HK-2 (cell line): ENCODE data around the gene CEP57L1.
A peak's percentile ranks its signal among the peaks of the same experiment; 100 is the strongest.
"Not testable (repeated sequence)": the region's sequence is repeated elsewhere in the genome, so short reads cannot be mapped to it uniquely, and the experiment has no call there.

Experiments
- DNase-seq: peaks from one replicate; pipeline ENCODE4 v3.0.0-alpha.2; 2018; ENCODE audit not compliant: unreplicated experiment

CEP57L1 gene

DNA sequence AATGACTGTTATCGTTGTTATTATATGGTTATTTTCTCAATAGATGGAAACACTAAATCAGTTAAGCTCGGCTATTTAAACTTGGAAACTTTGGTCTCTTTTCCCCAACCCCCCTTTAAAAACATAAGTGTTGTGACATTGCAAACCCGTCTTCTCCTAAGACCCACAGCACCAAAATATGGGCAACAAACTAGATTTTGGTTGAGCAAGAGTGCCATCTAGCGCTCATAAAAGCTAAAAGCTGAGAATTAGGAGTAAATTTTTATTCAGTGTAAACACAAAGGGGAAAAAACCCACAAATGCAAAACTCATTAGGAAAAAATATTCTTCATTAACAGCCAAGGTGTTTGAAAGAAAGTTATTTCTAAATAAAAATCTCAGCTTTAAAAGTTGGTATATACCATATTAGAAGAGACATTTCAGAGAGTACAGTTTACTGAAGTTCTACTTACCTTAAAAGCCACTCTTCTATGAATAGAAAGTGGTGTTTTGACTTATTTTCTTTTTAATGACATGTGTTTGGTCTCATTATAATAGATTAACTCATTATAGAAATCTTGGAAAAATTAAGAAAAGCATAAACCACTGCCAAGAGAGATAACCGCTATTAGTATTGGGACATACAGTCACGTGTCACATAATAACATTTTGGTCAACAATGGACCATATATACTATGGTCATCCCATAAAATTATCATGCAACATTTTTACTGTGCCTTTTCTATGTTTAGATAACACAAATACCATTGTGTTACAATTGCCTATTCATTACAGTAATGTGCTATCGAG, 21.8 kb upstream of the CEP57L1 start:
- no peak for DNase-seq

- DNase-seq = no peak
These were observed 21.2 kb upstream of the CEP57L1 start for GRCh38 chr6:109074133-109074415.

DNA sequence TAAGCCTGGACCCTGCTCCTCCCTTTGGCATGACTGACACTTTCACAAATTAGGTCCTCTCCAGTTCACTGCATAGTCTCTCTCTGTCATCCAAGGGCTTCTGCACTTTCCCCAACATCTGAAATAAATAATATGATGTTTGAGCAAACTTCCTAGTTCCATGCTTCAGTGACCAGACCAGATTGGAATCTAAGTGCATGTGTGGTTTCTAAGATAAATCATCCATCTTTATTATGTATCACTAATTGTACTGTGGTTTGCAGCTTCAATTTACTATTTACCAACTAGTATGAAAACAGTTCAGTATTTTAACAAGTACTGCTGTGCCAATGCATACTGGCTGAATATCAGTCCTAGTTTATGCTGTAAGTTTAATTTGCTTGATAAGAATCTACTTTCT, 19.4 kb upstream of the CEP57L1 start:
- no peak for DNase-seq

DNA sequence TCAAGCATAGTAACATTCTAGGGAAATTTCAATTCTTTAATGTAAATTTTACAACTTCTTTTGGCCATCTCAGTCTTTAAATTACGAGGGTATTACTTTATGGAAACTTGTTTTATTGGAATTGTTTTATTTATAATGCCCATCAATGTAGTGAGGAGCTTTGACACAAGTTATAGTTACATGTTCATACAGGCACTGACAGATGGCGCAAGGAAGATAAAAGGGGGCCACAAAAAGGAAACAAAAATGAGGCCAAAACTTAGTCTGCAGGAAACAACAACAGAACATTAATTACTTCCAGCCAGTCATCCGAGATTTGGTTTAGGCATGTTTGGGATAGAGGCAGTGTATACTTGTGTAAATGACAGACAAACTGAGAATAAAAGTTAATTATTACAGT, 18.9 kb upstream of the CEP57L1 start:
- no peak for DNase-seq

- DNase-seq = no peak
These were observed 15.3 kb upstream of the CEP57L1 start for GRCh38 chr6:109079981-109080380.

DNA sequence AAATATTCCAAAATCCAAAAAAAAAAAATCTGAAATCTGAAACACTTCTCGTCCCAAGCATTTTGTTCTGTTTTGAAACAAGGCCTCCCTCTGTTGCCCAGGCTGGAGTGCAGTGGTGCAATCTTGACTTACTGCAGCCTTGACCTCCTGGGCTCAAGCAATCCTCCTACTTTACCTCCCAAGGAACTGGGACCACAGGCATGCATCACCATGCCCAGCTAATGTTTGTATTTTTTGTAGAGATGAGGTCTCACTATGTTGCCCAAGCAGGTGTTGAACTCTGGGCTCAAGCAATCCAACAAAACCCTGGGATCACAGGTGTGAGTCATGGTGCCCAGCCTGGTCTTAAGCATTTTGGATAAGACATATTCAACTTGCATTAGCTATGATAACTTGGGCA, 14.3 kb upstream of the CEP57L1 start:
- no peak for DNase-seq

- DNase-seq = no peak
These were observed 13.7 kb upstream of the CEP57L1 start for GRCh38 chr6:109081516-109082187.

- DNase-seq = no peak
These were observed 13.1 kb upstream of the CEP57L1 start for GRCh38 chr6:109082188-109082577.

DNA sequence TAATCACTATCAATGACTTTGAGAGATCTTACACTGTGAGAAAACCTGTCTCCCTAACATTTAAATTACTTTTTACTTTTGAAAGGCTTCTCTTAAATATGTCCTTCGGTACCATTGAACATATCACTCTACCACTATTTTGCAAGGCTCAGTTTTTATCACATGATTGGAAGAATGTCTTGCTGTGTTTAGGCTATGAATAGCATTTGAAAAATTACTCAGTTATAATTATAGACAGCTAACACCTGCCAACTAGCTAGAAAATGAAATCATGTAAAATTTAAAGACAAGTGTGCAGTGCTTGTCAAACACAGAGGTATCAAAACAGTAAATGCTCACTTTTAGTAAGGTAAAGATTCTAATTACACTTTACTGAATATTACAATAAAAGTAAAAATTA, 11.7 kb upstream of the CEP57L1 start:
- no peak for DNase-seq

DNA sequence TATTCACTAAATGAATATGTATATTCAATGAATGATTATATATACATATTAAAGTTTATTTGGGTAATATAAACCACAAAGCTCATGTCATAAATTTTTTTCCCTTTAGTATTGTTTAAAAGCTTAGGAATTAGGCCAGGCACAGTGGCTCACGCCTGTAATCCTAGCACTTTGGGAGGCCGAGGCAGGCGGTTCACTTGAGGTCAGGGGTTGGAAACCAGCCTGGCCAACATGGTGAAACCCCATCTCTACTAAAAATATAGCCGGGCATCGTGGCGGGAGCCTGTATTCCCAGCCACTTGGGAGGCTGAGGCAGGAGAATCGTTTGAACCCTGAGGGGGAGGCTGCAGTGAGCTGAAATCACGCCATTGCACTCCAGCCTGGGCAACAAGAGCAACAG, 11.2 kb upstream of the CEP57L1 start:
- not testable (repeated sequence) for DNase-seq

- DNase-seq = no peak
These were observed 7.5 kb upstream of the CEP57L1 start for GRCh38 chr6:109087661-109088264.

- DNase-seq = no peak
These were observed 6.3 kb upstream of the CEP57L1 start for GRCh38 chr6:109088995-109089394.

GRCh38 chr6:109091314-109092024, 3.8 kb upstream of the CEP57L1 start:
- no peak for DNase-seq

GRCh38 chr6:109092074-109092473, 3.2 kb upstream of the CEP57L1 start:
- DNase-seq = no peak

DNA sequence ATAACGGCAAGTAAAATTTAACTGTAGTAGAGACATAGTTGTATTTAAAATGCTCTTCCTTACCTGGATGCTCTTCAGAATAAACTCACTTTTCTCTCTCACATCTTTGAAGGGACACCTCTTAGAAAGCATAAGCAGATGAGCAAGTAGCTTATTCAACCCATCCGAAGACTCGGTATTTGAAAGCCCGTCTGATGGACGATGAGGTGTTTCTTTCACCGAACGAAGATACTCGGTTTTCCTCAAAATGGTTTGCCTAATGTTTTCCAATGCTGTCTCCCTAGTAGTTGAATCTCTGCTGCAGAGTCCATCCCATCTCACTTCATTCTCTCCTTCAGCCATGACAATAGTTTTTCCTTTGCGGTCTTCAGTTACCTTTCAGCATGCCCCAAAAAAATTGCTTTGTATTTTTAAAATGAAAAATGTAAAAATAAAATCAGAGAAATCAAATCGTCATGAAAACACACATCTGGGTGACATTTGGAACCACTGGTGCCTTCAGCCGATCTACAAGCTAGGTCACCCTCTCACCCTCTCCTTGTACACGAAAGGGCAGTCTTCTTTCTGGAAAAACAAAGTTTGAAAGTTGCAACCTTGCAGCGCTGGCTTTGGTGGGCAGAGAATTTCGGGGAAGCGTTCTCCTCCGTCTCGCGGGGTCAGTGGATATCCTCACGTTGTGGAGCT, 1.4 kb upstream of the CEP57L1 start:
- no peak for DNase-seq

DNA sequence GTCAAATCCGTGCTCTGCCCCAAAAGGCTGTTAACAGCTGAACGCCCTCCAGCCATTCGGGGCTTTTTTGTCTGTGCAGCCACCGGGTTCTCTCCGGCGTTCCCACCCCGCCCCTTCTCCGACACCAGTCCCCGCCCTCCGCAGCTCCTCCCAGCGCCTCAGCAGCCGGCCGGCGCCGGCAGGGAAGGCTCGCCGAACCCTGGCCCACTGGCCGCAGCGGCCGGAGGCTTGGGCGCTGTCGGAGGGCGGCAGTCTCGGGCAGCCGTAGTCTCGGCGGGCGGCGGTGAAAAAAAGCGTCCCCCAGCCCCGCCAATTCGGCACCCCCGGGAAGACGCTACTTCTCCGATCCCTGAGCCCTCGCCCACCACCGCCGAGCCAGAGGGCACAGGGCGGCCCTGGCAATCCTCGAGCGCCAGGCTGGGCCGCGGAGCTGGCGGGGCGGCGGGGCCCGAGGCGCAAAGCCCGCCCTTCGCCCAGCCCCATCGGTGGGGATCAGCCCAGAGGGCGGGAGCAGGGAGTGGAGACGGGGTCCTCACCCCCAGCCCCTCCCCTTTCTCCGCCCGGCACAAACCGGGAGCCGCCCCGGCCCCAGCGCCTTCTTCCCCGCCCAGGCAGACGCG, 781 bp upstream of the CEP57L1 start, which contains the start of gene SESN1:
TSS of gene SESN1 (minus strand) at position 431 of the 620 bp plus-strand sequence. CDS start 773 bp downstream, outside the sequence.
- DNase-seq = peak; percentile 90

GRCh38 chr6:109095835-109096084, 453 bp downstream of the CEP57L1 start:
- no peak for DNase-seq

GRCh38 chr6:109096208-109096607, 901 bp downstream of the CEP57L1 start:
- no peak for DNase-seq

DNA sequence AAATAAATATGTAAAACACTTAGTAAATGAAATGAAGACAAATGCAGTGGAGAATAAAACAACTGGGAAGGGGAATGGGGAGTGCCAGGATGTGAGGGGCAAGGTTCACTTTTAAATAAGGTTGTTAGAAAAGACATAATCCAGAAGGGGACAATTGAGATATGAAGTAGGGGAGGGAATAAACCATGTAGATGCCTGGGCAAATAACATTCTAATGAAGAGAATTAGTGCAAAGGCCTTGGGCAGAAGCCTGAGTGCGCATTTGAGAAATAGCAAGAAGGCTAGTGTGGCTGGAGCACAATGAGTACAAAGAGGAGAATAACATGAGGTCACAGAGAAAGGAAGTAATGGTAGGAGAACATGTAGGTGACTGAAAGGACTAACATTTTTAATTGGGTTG, 2.4 kb downstream of the CEP57L1 start:
- no peak for DNase-seq

DNA sequence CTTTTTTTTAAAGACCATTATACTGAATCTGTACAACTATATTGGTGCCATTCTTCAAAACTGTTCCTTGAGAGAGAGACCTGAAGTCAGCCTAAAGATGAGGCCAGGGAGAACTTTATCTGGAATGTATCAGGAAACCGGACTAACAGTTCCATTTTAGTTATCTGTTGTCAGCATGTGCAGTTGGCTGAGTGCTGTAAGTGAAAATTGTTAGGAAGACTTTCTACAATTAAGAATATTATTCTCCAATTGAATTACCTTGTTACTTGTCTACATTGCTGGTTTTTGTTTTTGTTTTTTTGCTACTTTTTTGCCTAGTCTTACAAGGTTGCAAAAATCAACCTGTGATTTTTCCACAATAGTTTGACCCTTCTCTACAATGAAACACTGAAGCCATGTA, 7.5 kb downstream of the CEP57L1 start:
- DNase-seq = no peak

- no peak for DNase-seq
These were observed 8.6 kb downstream of the CEP57L1 start for GRCh38 chr6:109103942-109104341.

GRCh38 chr6:109104512-109104911, 9.2 kb downstream of the CEP57L1 start:
- no peak for DNase-seq
